ENCODE results near the gene PUDP.
"Not testable (repeated sequence)": the region's sequence is repeated elsewhere in the genome, so short reads cannot be mapped to it uniquely, and the experiment has no call there.

The PUDP gene

DNA sequence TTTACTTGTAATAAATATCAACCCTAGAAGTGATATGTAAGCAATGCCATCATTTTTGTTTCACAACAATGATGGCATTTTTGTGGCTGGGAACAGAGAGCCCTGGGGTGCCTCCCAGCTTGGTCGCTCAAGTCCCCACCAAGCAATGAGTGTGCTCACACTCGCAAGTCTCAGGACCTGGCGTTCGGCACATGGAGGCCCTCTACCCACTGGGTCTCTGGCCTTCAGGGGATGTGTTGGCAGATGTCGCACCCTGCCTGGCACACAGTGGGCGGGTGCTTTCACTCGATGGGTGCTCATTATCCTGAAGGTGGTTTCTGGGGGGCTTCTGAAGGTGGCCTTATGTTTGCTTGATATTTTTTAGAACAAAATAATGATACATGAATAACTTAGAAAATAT, 75.1 kb downstream of the PUDP start:
- no peak for DNase-seq

DNA sequence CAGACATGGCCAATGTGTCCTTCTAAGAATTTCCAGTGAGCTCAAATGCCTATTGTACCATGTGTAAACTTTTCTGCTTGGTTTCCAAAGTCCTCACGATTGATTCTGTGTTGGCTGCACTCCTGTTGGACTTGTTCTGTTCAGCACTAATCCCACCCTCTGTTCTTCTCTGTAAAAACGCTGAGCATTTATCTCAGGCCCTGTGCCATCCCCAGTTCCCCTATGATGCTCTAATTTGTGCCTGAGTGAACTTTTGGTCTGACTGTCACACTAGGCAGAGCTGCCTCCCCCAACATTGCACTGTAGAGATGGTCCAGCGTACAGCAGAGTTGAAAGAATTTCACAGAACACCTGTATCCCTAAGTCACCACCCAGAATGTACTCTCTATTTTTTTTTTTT, 76.6 kb downstream of the PUDP start:
- no peak for DNase-seq

DNA sequence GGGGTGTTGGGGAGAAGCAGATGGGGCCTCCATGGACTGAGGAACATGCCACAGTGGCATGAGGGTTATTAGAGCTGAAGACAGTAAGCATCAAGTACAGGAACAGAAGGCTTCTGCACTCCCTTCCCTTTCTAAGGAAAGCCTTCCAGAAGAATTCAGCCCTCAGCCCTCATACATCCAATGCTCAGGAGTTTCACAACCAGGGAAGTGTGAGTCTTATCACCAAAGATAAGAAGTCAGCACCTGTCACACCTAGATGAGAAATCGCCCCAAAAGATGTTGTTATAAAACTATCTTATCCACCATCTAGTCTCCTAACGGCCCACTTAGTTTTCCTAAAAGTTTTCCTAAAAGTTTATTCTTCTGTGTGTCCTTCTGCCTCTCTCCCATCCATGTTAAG, 78.4 kb downstream of the PUDP start:
- DNase-seq: no peak

- DNase-seq: no peak
These were observed 79.0 kb downstream of the PUDP start for GRCh38 chrX:7068939-7069367.

DNA sequence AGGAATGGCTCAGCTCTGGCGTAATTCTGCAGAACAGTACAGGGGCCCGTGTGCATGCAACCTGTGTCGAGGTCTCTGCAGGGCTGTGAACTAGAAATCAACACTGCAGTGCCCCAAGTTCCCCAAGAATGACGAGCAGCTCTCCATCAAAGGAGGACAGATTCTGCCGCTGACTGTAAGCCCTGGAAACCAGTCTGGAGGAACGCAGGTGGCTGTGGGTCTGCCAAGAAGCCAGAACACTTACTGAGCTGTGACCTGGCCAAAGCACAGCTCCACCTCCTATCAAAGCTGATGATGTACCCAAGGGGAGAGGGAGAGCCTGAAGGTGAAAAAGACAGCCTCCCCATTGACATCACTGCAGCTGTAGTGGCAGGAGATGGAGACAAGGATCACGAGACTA, 80.7 kb downstream of the PUDP start:
- no peak for DNase-seq

DNA sequence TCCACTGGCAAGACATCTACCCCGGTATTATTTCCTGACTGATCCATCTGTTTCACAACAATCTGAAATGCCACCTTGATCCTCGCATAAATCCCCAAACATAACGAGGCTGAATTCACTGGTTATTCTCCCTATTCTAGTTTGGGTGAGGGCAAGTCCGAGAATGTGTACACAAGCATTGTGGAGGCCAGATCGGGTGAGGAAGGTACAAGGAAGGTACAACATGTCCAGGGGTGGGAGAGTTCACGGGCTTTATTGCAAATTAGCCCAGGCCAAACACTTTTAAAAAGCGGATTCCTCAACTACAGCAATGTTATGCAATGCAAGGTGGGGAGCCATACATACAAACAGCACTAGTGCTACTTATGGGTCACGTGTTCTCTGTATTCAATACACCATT, 82.5 kb downstream of the PUDP start:
- no peak for DNase-seq

DNA sequence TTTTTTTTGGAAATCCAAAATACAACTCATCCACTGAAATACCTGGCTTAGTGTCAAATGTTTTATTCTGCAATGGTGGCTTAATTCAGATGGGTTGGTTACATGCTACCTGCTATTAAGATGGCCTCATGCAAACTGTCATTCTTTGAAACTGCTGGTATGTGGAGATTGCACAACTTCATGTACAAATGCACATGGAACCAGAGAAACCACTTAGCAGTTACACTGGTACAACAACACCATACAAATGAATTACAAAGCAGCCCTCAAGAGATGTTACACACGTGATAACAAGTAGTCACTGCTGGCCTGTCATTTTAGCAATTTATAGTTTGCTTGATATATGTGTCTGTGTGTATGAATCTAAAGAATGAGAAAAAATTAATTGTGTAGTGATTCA, 85.0 kb downstream of the PUDP start:
- DNase-seq: no peak

DNA sequence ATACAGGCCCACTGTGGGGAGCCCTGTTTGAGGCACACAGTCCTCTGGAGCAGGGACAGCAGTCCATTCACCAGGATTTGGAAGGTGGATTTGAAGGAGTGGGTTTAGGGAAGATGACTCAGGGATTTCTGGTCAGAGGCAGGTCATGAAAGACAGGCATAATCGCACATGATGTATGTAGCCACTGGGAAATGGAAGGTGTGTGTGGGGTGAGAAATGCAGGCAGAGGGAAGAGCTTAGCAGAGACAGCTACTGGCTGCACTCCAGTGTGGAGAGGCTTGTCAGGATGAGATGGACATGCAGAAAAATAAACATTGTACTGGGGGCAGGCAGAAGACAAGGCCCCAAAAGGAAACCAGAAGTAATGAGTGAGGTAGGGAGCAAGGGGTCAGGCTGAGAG, 85.7 kb downstream of the PUDP start:
- no peak for DNase-seq

DNA sequence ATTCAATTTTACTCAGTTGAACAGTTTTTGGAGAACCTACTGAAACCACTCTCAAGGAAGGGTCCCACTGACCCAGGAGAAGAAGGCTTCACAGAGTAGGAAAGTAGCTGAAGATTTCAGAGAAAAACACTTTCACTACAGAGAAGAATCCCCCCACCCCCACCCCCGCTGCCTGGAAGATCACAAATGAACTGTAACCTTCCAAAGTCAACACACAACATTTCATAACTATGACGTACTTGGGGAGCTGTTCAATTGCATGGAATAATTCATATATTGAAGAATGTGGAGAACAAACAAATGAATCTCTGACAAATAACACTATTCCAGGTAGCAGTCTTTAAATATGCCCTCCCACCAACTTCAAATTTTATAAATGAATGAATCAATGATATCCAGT, 86.5 kb downstream of the PUDP start:
- no peak for DNase-seq

GRCh38 chrX:7060444-7060843, 87.5 kb downstream of the PUDP start:
- no peak for DNase-seq

DNA sequence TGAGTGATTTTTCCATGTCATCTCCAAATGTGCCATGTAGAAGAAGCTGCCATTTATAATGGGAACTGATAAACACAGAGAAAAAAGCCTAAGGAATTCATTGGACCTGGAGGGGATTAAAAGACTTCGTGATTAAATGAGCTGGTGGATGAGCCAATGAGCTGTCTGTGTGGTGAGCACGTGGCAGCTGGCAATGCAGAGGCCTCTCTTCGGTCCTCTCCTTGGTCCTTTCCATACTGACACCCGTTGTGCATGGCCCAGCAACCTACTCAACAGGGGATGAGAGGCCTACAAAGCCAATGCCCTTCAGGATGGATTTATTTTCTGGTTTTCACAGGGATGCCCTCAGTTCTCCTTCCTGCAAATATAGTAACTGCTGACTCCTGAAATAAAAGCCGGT, 88.1 kb downstream of the PUDP start:
- DNase-seq: no peak

DNA sequence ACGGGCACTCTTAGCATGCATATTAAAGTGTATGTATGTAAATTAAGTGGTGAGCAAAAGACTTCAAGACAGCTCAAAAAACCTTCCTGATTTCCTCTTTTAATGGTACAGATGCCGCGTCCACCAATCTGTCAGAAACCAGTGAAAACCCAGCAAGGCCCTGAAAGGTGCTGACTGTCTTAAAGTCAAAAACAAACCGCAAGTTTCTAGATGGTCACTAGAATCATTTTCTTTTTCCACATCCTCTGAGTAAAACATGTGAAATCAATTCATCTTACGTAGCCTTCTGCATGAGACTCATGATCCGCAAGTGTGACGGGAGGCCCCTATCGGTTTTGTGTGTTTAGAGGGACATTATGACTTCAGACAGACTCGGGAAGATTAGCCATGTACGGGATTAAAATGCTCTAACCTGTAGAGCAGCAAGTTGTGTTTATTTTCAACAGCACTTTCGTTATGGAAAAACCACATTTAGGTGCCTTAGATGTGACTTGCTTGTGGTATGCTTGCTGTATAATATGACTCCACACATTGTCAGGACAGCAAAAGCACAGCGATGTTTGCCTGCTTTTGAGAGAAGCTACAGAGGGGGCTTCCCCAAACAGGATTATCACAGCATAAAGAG, 88.6 kb downstream of the PUDP start:
- DNase-seq: no peak

DNA sequence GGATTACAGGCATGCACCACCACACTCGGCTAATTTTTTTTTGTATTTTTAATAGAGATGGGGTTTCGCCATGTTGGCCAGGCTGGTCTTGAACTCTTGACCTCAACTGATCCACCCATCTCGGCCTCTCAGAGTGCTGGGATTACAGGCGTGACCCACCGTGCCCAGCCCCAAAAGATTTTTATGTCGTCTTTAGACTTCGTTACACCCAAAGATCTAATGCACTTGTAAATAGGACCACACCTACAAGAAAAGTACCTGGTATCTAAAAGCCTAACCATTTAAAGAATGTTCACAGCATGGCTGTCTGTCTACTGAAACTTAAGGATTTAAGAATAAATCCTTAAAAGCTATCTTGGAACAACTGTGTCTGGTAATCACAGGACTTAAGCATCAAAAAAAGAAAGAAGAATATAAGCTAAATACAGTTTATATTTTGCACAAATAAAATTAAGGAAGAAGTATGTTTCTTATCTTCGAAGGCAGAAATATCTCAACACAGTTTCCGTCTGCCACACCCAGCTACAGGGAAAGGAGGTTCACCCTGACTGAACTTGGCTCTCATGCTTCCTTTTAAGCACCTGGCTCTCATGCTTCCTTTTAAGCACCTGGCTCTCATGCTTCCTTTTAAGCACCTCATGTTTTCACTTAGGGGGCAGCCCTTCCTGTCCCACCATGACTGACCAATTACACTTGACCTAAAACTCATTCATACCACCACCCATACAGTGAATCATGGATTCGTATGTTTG, 92.4 kb downstream of the PUDP start:
- DNase-seq: no peak

DNA sequence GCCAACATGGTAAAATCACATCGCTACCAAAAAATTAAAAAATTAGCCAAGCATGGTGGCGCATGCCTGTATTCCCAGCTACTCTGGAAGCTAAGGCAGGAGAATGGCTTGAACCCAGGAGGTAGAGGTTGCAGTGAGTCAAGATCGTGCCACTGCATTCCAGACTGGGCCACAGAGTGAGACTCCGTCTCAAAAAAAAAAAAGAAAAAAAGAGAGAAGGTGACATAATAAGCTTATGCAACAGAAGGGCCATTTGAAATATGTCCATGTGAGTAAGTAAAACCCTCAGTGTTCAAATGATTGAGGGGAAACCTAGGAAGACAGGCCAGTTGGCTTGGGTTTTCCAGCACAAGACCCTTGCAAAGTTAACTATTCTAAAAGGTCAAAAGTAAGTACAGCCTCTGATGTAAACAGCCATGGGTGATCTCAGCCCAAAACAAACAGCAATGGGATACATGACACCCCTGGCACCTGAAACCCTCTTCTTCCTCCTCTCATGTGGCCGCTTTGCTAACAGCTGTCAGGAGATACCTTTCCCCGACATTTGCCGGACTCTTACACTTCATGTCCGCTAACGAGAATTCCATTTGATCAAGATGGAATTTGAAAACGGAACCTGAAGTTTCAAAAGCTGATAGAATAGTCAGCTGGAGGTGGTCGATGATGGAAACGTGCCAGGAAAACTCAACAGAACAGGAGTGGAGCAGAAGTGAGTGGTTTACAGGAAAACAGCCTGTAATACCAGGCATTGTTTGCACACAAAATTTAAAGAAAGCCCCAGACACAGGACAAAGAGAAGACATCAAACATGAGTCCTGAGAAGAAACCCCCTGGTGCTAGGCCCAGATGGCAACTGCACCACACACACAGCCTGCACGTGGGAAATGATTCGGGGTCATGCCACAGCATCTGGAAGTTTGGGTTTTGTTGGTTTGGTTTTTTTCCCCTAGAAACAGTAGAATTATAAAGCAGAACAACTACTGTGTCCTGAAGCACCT, 93.4 kb downstream of the PUDP start:
- no peak for DNase-seq

- no peak for DNase-seq
These were observed 95.4 kb downstream of the PUDP start for GRCh38 chrX:7052541-7052940.

DNA sequence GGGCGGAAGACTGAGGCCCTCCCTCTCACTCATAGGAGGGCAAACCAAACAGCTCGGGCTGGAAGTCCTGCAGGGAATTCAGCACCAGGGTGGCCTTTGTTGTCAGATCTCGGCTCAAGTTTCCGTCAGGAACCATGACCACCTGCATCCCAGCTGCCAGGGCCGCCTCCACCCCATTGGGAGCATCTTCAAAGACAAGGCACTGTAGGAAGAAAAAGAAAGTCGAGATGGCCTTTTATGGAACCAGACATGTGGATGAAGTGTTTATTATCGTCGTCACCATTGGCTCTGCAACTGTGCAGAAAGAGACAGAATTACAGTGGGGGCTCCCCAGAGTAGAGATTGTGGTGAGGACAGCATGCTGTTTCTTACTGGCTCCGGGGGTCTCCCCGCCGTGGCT, 97.7 kb downstream of the PUDP start:
- DNase-seq: no peak

- no peak for DNase-seq
These were observed 100.0 kb downstream of the PUDP start for GRCh38 chrX:7047951-7048350.

DNA sequence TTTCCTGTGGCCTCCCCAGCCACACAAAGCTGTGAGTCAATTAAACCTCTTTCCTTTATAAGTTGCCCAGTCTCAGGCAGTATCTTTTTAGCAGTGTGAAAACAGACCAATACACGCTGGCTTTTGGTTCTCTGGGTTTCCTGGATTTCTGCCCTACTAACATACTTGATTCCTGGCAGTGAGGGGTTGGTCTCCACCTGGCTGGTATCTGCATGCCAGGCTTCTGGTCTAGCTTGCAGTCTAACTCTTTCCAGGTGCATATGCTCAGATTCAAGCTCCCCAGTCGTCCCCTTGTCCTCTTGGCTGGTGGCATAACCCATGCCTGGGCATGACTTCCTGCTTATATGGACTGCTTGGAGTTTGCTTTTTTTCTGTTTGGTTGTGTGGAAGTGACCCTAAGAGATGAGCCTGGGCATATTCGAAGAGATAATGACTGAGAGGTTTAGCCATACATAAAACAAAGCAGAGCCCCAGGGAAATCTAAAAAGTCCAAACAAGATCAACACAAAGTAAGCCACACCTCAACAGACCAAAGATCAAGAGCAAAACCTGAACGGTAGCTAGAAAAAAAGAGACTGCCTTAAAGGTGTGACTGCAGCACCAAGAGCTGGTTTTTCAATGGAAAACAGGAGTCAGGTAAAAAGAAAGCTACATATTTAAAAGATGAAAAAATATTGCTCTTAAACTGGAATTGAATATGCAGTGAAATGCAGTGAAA, 102.6 kb downstream of the PUDP start:
- DNase-seq: no peak

DNA sequence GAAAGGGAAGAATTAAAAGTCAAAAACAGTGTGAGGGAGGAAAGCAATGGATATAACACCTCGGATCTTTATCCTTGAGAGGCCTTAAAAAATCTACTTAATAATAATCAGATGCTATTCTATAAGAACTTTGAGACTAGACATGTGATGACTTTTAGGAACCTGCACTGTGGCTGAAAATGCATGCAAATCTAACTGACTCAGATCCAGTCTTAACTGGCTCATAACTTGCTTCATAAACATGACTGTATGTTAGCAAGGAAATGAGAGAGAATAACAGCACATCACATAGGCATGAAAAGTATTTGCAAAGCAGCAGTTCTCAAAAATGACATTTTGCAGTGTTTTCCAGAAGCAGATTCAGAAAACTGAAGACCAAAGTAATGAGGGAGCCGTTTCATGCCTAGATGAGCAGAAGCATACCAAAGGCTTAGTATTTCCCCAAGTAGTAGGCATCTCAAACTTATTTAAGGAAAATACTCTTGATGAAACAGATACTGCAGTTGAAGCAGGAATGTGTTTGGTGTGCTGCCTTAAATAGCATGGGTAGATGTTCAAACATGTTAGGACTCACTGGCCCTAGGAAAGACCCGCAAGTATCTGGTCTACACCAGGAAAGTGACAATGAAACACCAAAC, 104.0 kb downstream of the PUDP start:
- not testable (repeated sequence) for DNase-seq

DNA sequence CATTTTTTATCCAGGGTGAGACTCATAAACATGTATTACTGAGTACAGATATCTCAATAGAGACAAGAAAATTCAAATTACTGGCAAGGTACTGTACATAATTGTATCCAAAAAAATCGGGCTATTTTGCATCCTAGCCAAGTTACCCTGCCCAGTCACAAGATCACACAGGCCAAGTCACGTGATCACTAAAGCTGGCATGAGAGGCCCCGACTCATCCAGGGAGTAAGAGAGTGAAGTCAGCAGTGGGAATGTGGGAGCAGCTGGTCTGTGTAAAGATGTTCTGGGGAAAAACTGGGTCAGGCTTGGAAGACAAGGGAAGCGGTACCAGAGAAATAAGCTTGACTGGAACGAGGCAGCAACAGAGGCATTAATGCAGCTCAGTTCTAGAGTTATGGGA, 119.7 kb downstream of the PUDP start:
- no peak for DNase-seq

DNA sequence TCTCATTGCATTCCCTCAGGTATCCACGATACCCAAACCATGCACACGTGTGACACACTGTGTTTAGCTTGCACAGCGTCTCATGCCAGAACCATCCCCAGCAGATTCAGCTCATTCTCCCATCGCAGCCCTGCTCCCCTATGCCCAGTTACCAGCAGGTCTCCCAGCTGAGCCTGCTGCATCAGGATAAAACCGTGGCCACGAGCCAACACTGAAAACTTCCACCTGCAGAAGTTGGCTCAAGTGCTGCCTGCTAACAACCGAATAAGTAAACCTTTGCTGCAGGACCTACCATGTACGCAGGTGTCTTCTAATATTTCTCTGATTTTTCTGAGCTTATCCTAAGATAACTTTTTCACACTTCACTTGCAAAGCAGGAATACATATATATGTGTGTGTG, 120.9 kb downstream of the PUDP start:
- DNase-seq: no peak

- not testable (repeated sequence) for DNase-seq
These were observed 121.6 kb downstream of the PUDP start for GRCh38 chrX:7026365-7026764.
